GM19025 (cell line): ENCODE data around the gene SLC31A2.
"Not testable (repeated sequence)": the region's sequence is repeated elsewhere in the genome, so short reads cannot be mapped to it uniquely, and the experiment has no call there.

ENCODE experiments used
- ATAC-seq: cut with Tn5 transposase; IDR thresholded peaks from one replicate; pipeline ENCODE4 v1.9.1; 2021; ENCODE audit warnings: mild to moderate bottlenecking, low read depth, moderate library complexity; ENCODE audit not compliant: unreplicated experiment

SLC31A2 gene

GRCh38 chr9:113150670-113151611, at the start of gene SLC31A2:
Gene SLC31A2, plus strand, starts transcription at chr9:113151007. Its CDS starts 68 bp downstream, at chr9:113151075.
- peak; percentile 95 for ATAC-seq

- not testable (repeated sequence) for ATAC-seq
These were observed 45.5 kb upstream of the SLC31A2 start for GRCh38 chr9:113105345-113105744.

- ATAC-seq: not testable (repeated sequence)
These were observed 39.5 kb upstream of the SLC31A2 start for GRCh38 chr9:113111065-113111951.

GRCh38 chr9:113112706-113113510, 37.9 kb upstream of the SLC31A2 start:
- ATAC-seq: peak; percentile 46

- ATAC-seq: not testable (repeated sequence)
These were observed 32.0 kb upstream of the SLC31A2 start for GRCh38 chr9:113118829-113119228.

- ATAC-seq: no peak
These were observed 25.3 kb upstream of the SLC31A2 start for GRCh38 chr9:113125386-113126035.

GRCh38 chr9:113129466-113129865, 21.3 kb upstream of the SLC31A2 start:
- ATAC-seq: no peak

- no peak for ATAC-seq
These were observed 20.9 kb upstream of the SLC31A2 start for GRCh38 chr9:113129884-113130283.

GRCh38 chr9:113131689-113132151, 19.1 kb upstream of the SLC31A2 start:
- no peak for ATAC-seq

GRCh38 chr9:113137196-113138168, 13.3 kb upstream of the SLC31A2 start:
- ATAC-seq: no peak

- ATAC-seq: no peak
These were observed 12.0 kb upstream of the SLC31A2 start for GRCh38 chr9:113138760-113139159.

GRCh38 chr9:113139225-113139829, 11.5 kb upstream of the SLC31A2 start:
- no peak for ATAC-seq

- ATAC-seq: no peak
These were observed 10.9 kb upstream of the SLC31A2 start for GRCh38 chr9:113139953-113140352.

- not testable (repeated sequence) for ATAC-seq
These were observed 9.9 kb upstream of the SLC31A2 start for GRCh38 chr9:113140896-113141295.

GRCh38 chr9:113143432-113144227, 7.2 kb upstream of the SLC31A2 start:
- ATAC-seq: no peak

GRCh38 chr9:113148372-113148705, 2.5 kb upstream of the SLC31A2 start:
- no peak for ATAC-seq

GRCh38 chr9:113148781-113149510, 1.9 kb upstream of the SLC31A2 start:
- ATAC-seq: no peak
